B cell (primary cell): ENCODE measurements around the gene PALS2. TPM values are rescaled to one million over a fixed set of nuclear protein-coding genes. Genes with fewer than 3 reads are reported as not detected.

ENCODE experiments used
- ATAC-seq: fragments of 200-7000 bp; cut with Tn5 transposase; one replicate; pipeline ENCODE4 v1.10.0; 2021; ENCODE audit warnings: low read depth, mild to moderate bottlenecking, moderate number of reproducible peaks, moderate library complexity
- CTCF ChIA-PET: fragments of 350-600 bp; sonication (Branson Sonifier 250); formaldehyde crosslinking; loops from one replicate; lab custom pipeline; 2021; ENCODE audit warnings: antibody characterized with exemption, inconsistent platforms; lab: Charles Lee
- POLR2A ChIA-PET: fragments of 350-600 bp; sonication (Branson Sonifier 250); formaldehyde crosslinking; loops from one replicate; lab custom pipeline; 2021; ENCODE audit warnings: antibody characterized with exemption; lab: Charles Lee
- DNase-seq: peaks from one replicate; pipeline ENCODE4 v3.0.0; 2013
- H2AFZ ChIP-seq: 2 replicates; pipeline ENCODE4 v1.6.1; 2012; ENCODE audit warnings: mild to moderate bottlenecking, low read depth, low read length; ENCODE audit not compliant: insufficient read depth, poor library complexity, severe bottlenecking
- H3K27ac ChIP-seq, 2 donors: 1 replicate in 1 of 2; 2 replicates in 1 of 2; pipeline ENCODE4 v1.5.1; 2012 to 2013; ENCODE audit warnings: low read length in 2 of 2, mild to moderate bottlenecking in 2 of 2, moderate library complexity in 1 of 2
- H3K27me3 ChIP-seq, 4 experiments: fragments of 200-600 bp in 1 of 4; sonication (generic) in 1 of 4; replicated peaks in 1 of 4; 1 replicate in 2 of 4; 2 replicates in 2 of 4; pipeline versions ENCODE4 v1.6.1 to v1.7.0; 2013 to 2016; ENCODE audit warnings: low read length in 3 of 4, mild to moderate bottlenecking in 2 of 4, mixed read lengths in 1 of 4, moderate library complexity in 1 of 4; ENCODE audit not compliant: insufficient read depth in 4 of 4, control insufficient read depth in 3 of 4; ENCODE audit errors: control extremely low read depth in 1 of 4
- H3K36me3 ChIP-seq, 2 experiments: replicated peaks in 1 of 2; 1 replicate in 1 of 2; 2 replicates in 1 of 2; pipeline versions ENCODE4 v1.6.1 to v1.7.1; 2013; ENCODE audit warnings: low read length in 1 of 2; ENCODE audit not compliant: insufficient read depth in 2 of 2, control insufficient read depth in 1 of 2; ENCODE audit errors: control extremely low read depth in 1 of 2, extremely low read depth in 1 of 2
- H3K4me1 ChIP-seq, 2 donors: fragments of 200-600 bp in 1 of 2; sonication (generic) in 1 of 2; 1 replicate in 1 of 2; 2 replicates in 1 of 2; pipeline versions ENCODE4 v1.5.1 to v1.6.1; 2013 to 2017; ENCODE audit warnings: low read length in 2 of 2; ENCODE audit not compliant: control insufficient read depth in 2 of 2, insufficient read depth in 2 of 2
- H3K4me2 ChIP-seq: replicated peaks from 2 replicates; pipeline ENCODE3; 2012; ENCODE audit warnings: mild to moderate bottlenecking, low read depth, low read length; ENCODE audit not compliant: poor library complexity, severe bottlenecking
- H3K4me3 ChIP-seq, 5 experiments: fragments of 200-600 bp in 1 of 5; sonication (generic) in 1 of 5; 1 replicate in 3 of 5; 2 replicates in 2 of 5; pipeline versions ENCODE4 v1.5.1 to v1.7.0; 2011 to 2016; ENCODE audit warnings: low read length in 4 of 5, mild to moderate bottlenecking in 4 of 5, low read depth in 2 of 5, control low read depth in 1 of 5, moderate library complexity in 1 of 5; ENCODE audit not compliant: insufficient read depth in 1 of 5; ENCODE audit errors: control extremely low read depth in 1 of 5, extremely low read depth in 1 of 5
- H3K79me2 ChIP-seq: fragments of 200-600 bp; sonication (generic); one replicate; pipeline ENCODE4 v1.6.0; 2016; ENCODE audit warnings: low read length; ENCODE audit not compliant: control insufficient read depth, insufficient read depth
- H3K9ac ChIP-seq: fragments of 200-600 bp; sonication (generic); 2 replicates; pipeline ENCODE4 v1.6.1; 2017; ENCODE audit warnings: mild to moderate bottlenecking, low read length, moderate library complexity
- H3K9me3 ChIP-seq, 3 donors: one replicate each; pipeline versions ENCODE4 v1.6.1 to v1.7.1; 2013; ENCODE audit warnings: low read length in 2 of 3; ENCODE audit not compliant: control insufficient read depth in 2 of 3, insufficient read depth in 1 of 3; ENCODE audit errors: control extremely low read depth in 1 of 3
- H4K20me1 ChIP-seq: 2 replicates; pipeline ENCODE4 v1.6.0; 2012; ENCODE audit warnings: mild to moderate bottlenecking, low read length; ENCODE audit not compliant: insufficient read depth, control insufficient read depth, poor library complexity, severe bottlenecking
- H3K27ac Mint-ChIP-seq: one replicate; pipeline ENCODE4 v1.8.0; 2021; ENCODE audit warnings: mixed read lengths
- H3K27me3 Mint-ChIP-seq: one replicate; pipeline ENCODE4 v1.8.0; 2021; ENCODE audit warnings: mixed read lengths
- H3K4me1 Mint-ChIP-seq: one replicate; pipeline ENCODE4 v1.8.0; 2021; ENCODE audit warnings: mixed read lengths
- H3K4me3 Mint-ChIP-seq: one replicate; pipeline ENCODE4 v1.8.0; 2021; ENCODE audit warnings: mixed read lengths
- H3K9me3 Mint-ChIP-seq: one replicate; pipeline ENCODE4 v1.8.0; 2022; ENCODE audit warnings: mixed read lengths; ENCODE audit not compliant: insufficient read depth
- CTCF ChIP-seq: fragments of 200-600 bp; IDR thresholded peaks from one replicate; pipeline ENCODE4 v1.8.0; 2022; ENCODE audit warnings: antibody characterized with exemption, mild to moderate bottlenecking
- EZH2 ChIP-seq: IDR thresholded peaks from 2 replicates; pipeline ENCODE4 v1.6.1; 2012; ENCODE audit warnings: borderline replicate concordance, low read depth, mild to moderate bottlenecking, moderate library complexity, low read length; ENCODE audit not compliant: insufficient read depth, poor library complexity, severe bottlenecking
- WGBS: methylation state at CpG from one replicate; pipeline ENCODE4 v1.1.5; 2013; ENCODE audit warnings: missing lambda C conversion rate; ENCODE audit not compliant: insufficient coverage; 5-methylcytosine and 5-hydroxymethylcytosine counted together
- intact Hi-C: fragments of 100-400 bp; cut with micrococcal nuclease; formaldehyde crosslinking; loops from one replicate; pipeline ENCODE4 v1.10.0; 2022
- polyA plus RNA-seq: library from polyadenylated mRNA; depleted of rRNA; stranded (reverse); fragments of >200 nt; gene quantifications from 2 replicates; pipeline ENCODE4 v1.2.3, GENCODE V29; 2012
- total RNA-seq, 2 donors: library from RNA; stranded (reverse); fragments of 120-200 nt in 1 of 2; gene quantifications; 1 replicate in 1 of 2; 2 replicates in 1 of 2; pipeline versions ENCODE4 v1.2.3 to v1.2.4, GENCODE V29; 2013 to 2022

Gene PALS2
- total and polyA plus RNA-seq, 2 donors (not counting 1 experiment from before 2014, with no cell fraction given): 4.8 to 54.2 TPM

GRCh38 chr7:24555719-24556118 lies 17.5 kb upstream of the PALS2 start:
- intact Hi-C loops: no loop called here
- no peak for TF ChIP-seq EZH2
- no peak for TF ChIP-seq CTCF

GRCh38 chr7:24560772-24561171 lies 12.5 kb upstream of the PALS2 start:
- Histone ChIP-seq H3K79me2 (no peaks in the 10 kb centered on the region), H3K9me3 (no peaks in the 10 kb centered on the region), H2AFZ (no peak overlapping the region), H3K4me1 (no peaks in the 10 kb centered on the region), H4K20me1 (no peaks in the 10 kb centered on the region), H3K27ac (no peak overlapping the region), H3K9ac (no peak overlapping the region), H3K36me3 (no peaks in the 10 kb centered on the region), H3K4me2 (no peak overlapping the region), H3K27me3 (no peaks in the 10 kb centered on the region), H3K4me3 (no peak overlapping the region)
- no peak overlapping the region for H3K27ac Mint-ChIP-seq
- H3K4me3 Mint-ChIP-seq: no peak overlapping the region
- ATAC-seq (no peak), DNase-seq (no peak)
- CTCF ChIA-PET: no interaction called here
- POLR2A ChIA-PET: no interaction called here
- intact Hi-C loops: no loop called here
- peaks cover 15% of the 10 kb centered on the region for H3K27me3 Mint-ChIP-seq
- no peaks in the 10 kb centered on the region for H3K4me1 Mint-ChIP-seq
- TF ChIP-seq EZH2 (no peak), CTCF (no peak)
- no peaks in the 10 kb centered on the region for H3K9me3 Mint-ChIP-seq
- 97% methylated on average over 2 of the region's 3 CpGs for WGBS

More at GRCh38 chr7:24555719-24556118, 17.5 kb upstream of the PALS2 start:
- Mint-ChIP-seq H3K9me3 (no peaks in the 10 kb centered on the region), H3K27ac (no peak overlapping the region), H3K4me3 (no peak overlapping the region), H3K4me1 (no peaks in the 10 kb centered on the region), H3K27me3 (peaks cover 15% of the 10 kb centered on the region)
- H3K4me1 ChIP-seq: no peaks in the 10 kb centered on the region
- DNase-seq (no peak), ATAC-seq (no peak)
- no peak overlapping the region for H3K9ac ChIP-seq
- H3K4me2 ChIP-seq: no peak overlapping the region
- CTCF ChIA-PET: no interaction called here
- WGBS: 95% methylated on average over 5 of the region's 5 CpGs
- no peaks in the 10 kb centered on the region for H3K79me2 ChIP-seq
- no peaks in the 10 kb centered on the region for H3K27me3 ChIP-seq
- no peak overlapping the region for H3K4me3 ChIP-seq
- POLR2A ChIA-PET: no interaction called here
- no peak overlapping the region for H3K27ac ChIP-seq
- H3K9me3 ChIP-seq: no peaks in the 10 kb centered on the region
- no peaks in the 10 kb centered on the region for H4K20me1 ChIP-seq
- no peak overlapping the region for H2AFZ ChIP-seq
- H3K36me3 ChIP-seq: no peaks in the 10 kb centered on the region
